HS-27A (cell line): ENCODE results near the gene KIF26A.

Experiments used
- DNase-seq: peaks from one replicate; pipeline ENCODE4 v3.0.0-alpha.2; 2012; ENCODE audit warnings: low read depth, missing footprints

Gene KIF26A

DNA sequence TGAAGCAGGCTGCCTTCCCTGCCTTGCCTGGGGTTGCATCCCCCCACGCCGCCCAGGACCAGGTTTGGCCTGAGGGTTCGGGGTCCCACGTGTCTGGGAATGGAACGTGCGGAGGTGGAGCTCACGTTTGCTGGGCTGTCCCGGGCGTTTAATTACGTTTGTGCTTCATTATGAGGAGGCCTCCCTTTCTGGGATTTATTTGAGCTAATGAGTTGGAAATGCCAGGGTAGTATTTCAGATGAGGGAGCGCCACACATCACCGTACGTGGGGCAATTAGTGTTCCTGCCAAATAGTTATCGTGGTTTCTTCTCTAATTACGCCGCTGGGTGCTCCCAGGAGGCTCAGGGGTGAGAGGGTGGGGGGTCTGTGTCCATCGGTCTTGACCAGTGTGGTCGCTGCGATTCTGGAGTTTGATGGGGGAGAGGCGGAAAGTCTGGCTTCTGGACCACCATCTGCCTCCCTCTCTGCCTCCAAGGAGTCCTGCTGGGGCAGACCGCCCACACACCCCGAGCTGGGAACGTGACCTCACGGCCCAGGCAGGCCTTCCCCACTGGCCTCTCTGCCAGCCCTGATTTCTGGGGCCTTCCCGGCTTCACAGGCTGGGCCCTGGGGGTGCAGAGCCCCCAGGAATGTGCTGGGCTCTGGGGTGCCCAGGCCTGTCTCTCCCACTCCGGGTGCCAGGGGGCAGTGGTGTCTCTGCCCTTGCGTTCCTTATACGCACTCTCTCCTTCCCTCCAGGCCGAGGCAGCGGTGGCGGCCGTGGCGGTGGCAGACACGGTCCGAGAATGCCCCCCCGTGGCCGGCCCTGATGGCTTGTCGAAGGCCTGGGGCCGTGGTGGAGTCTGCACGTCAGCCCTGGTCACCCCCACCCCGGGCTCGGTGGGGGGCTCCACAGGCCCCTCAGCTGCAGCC, 18.9 kb downstream of the KIF26A start:
- DNase-seq, result no peak

DNA sequence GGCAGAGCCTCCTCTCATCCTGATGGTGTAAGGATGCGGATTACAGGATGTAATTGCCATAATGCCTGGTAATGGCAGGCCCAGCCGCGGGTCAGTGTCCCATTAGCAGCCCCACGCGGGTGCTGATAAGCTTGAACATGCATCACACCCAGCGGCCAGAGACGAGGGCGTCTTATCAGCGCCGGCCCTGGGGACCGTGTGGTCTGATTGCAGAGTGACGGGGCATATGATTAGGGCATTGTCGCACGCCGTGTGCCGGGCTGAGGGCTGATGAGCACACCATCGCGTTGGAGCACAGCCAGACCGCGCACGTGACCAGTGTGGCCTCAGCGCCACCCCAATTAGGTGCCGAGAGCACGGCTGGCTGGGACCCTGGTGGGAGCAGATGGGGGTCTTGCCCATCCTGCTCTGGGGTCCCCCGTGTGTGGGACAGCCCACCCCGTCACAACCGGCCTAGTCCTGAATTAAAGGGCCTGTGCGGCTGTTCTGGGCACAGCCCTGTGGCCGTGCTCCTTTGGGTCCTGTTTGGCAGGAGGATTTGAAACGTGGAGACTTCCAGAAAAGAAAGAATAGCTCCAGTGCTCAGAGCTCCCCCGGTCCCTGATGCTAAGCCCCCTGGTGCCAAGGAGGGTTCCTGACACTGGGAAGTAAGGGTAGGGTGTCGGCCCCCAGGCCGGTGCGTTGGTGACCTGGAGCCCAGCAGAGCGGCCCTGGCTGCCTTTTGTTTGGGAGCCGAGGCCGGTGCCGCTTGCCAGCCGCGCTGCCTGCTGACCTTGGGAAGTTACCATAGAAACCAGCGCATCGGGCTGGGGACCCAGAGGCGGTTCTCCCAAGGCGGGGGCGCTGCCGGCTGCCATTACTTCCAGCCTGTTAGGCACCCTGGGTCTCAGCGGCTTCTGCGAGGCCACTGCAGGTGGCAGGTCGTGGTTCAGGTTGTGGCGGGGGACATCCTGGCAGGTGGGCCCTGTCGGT, 20.7 kb downstream of the KIF26A start:
- DNase-seq, result no peak

- no peak for DNase-seq
Observed at GRCh38 chr14:104159990-104160389, 21.6 kb downstream of the KIF26A start.

- no peak for DNase-seq
Observed at GRCh38 chr14:104161602-104162367, 23.4 kb downstream of the KIF26A start.

DNA sequence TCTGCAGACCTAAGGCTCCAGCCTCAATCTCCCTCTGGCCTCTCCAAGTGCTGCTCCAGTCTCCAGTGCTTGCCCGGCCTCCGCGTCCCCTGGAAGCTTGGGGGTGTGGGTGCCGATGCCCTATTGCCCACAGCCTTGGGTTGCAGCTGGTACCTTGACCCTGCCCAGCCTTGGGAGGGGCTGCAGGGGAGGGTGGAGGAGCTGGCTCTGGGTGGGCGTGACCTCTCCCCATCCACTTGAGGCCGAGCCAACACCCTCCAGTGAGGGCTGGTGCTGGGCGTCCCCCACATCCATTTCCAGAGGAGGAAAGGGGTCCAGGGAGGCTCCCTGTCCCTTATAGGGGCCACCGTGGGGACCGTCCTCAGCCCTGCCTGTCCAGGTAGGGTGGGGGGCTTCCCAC, 24.1 kb downstream of the KIF26A start:
- no peak for DNase-seq

GRCh38 chr14:104163541-104163940, 25.2 kb downstream of the KIF26A start:
- no peak for DNase-seq

- DNase-seq, result no peak
Observed at GRCh38 chr14:104164041-104164440, 25.7 kb downstream of the KIF26A start.

DNA sequence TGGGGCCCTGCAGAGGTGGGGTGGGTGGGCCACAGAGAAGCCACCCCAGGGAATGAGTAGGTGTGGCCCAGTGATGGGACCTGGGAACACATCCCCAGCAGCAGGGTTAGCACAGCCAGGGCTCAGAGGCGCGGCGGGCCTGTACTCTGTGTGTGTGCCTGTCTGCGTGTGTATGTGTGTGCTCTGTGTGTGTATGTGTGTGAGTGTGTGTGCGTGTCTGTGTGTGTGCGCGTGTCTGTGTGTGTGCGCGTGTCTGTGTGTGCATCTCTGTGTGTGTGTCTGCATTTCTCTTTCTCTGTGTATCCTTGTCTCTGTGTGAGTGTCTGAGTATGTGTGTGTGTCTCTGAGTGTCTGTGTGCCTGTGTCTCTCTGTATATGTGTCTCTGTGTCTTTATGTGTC, 26.1 kb downstream of the KIF26A start:
- no peak for DNase-seq

GRCh38 chr14:104166698-104167097, 28.3 kb downstream of the KIF26A start:
- no peak for DNase-seq

DNA sequence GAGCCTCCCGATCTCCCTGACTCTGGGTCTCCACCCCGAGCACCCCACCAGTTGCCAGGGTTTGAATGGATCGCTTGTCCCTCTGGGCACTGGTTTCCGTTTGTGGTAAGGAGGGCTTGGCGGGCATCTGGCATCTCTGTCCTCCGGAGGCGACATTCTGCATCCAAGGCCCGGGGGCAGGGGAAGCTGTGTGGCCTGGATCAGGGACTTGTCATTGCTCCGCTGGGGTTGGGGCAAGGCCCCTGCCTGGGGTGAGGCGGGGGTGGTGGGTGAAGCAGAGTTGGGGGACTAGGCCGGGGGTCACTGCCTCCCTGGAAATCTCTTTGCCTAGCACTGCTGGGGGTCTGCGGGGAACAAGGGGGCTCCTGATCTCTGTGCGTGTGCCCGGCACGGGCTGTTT, 30.2 kb downstream of the KIF26A start:
- no peak for DNase-seq

DNA sequence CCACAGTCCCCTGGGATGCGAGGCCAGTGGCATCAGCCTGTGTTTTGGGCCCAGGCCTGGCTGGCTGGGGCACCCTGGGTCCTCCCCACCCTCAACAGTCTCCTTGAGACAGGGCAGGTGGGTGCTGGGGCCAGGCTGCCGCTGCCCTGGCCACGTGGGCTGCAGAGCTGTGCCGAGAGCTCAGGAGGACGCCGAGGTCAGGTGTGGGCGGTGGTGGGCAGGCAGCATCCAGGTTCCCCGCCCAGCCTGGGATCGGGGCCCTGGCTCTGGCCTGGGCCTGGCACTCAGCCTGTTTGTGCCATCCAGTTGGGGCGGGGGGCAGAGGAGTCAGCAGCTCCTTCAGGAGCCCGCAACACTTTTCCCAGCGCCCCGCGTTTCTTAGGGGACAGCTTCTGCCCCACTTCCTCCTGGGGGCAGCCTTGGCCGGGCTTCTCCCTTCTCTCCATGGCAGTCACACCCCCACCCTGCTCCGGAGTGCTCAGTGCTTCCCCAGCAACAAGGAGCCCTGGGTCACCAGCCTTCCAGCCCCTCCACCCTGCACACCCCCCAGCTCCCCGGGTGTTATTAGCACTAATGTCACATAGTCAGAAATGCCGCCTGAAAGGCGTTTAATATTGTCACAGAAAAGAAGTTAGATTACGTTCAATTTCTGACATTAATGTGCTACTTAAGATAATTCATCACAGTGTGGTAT, 30.8 kb downstream of the KIF26A start:
- DNase-seq, result no peak

DNA sequence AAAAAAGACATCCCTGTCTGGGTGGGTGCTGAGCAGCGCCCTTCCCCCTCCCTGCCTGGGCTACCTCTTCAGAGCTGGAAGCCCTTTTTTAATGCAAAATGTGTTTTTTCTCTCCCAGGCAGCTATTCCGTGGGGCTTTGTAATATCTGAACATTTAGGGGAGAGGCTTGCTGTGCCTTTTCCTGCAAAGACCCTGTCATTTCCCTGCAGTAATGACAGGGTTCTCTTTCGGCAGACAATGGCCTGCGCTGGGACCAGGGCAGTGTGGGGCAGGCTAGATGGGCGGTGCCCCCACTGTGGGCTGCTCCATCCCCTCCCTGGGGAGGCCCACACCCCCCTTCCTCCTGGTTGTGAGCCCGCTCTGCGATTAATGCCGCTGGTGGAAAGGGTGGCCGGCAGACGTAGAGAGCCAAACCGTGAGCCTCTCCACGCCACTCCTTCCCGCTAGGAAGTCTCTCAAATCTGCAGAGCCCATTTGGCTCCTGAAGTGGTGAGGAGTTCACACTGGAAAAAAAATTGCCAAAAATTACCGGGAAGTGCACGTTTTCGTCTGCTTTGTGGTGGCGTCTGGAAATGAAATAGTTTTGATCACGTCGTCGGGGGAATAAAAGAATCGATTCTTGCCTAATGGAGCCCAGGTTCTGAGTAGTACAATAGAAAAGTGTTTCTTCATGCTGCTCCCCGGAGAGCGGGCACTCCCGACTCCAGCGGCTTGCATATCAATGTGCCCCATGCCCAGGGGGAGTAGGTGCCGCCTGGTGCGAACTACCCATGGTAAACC, 31.5 kb downstream of the KIF26A start:
- no peak for DNase-seq

- DNase-seq, result no peak
Observed at GRCh38 chr14:104171029-104171697, 32.8 kb downstream of the KIF26A start.

DNA sequence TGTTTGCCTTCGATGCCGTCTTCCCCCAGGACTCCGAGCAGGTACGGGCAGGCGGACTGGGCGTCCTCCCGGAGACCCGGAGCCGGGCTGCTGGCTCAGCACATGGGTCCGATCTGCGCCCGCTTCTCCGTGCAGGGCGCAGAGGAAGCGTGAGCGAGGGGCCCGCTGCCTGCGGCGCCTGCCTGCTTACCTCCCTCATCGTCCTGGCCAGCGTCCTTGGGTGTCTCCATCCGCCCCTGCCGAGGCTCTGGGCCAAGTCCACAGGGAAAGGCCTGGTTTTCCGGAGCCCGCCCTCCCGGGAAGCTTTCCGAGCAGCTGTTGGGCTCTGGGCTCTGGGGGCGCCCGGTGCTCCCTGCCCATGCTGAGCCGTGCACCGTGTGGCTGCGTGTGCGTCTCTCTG, 33.5 kb downstream of the KIF26A start:
- no peak for DNase-seq

DNA sequence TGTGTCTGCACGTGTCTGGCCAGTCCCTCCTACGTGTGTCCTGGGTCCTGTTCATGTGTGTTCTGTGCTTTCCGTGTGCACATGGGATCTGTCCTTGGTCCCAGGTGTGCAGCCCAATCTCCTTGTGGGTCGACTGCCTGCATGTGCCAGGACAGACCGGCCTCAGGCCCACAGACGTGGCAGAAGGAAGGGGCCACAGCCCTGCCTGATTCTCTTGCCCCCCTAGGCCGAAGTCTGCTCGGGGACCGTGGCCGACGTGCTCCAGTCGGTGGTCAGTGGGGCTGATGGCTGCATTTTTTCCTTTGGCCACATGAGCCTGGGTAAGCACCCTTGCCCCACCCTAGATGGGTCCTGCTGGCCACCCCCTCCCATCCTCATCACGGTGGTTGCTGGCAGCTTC, 34.0 kb downstream of the KIF26A start:
- no peak for DNase-seq

DNA sequence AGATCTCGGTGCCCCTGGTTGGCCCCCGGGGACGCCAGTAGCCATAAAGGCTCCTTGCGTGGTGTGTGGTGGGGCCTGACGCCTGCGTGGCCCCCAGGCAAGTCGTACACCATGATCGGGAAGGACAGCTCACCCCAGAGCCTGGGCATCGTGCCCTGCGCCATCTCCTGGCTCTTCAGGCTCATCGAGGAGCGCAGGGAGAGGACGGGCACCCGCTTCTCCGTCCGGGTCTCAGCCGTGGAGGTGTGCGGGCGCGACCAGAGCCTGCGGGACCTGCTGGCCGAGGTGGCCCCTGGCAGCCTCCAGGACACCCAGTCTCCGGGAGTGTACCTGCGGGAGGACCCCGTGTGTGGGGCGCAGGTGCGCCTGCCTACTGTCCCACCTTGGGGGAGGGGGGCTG, 34.5 kb downstream of the KIF26A start:
- DNase-seq, result no peak

GRCh38 chr14:104174051-104174450, 35.7 kb downstream of the KIF26A start:
- DNase-seq, result no peak

DNA sequence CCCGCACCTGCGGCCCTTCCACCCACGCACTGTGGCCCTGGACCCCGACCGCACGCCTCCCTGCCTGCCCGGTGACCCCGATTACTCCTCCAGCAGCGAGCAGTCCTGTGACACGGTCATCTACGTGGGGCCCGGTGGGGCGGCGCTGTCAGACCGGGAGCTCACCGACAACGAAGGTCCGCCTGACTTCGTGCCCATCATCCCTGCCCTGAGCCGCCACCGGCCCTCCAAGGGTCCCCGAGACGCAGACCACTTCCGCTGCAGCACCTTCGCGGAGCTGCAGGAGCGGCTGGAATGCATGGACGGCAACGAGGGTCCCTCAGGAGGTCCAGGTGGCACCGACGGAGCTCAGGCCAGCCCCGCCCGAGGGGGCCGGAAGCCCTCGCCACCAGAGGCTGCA, 36.7 kb downstream of the KIF26A start:
- DNase-seq, result no peak

DNA sequence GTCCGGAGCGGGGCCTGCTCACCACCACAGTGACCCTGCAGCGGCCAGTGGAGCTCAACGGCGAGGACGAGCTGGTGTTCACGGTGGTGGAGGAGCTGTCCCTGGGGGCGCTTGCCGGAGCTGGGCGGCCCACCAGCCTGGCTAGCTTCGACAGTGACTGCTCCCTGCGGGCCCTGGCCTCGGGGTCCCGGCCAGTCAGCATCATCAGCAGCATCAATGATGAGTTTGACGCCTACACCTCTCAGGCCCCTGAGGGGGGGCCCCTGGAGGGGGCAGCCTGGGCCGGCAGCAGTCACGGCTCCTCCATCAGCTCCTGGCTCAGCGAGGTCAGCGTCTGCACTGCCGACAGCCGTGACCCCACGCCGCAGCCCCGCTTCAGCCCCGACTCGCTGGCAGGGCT, 37.4 kb downstream of the KIF26A start:
- DNase-seq, result no peak

GRCh38 chr14:104176611-104177010, 38.2 kb downstream of the KIF26A start:
- DNase-seq, result no peak
